Left kidney (tissue), 2 donors: ENCODE results near the gene ENPP1. TPM values are rescaled to one million over a fixed set of nuclear protein-coding genes. Genes with fewer than 3 reads are reported as not detected.
"Not testable (repeated sequence)": the region's sequence is repeated elsewhere in the genome, so short reads cannot be mapped to it uniquely, and the experiment has no call there.

Experiments used
- DNase-seq: peaks from one replicate; pipeline ENCODE4 v3.0.0-alpha.2; 2013
- polyA plus RNA-seq: library from polyadenylated mRNA; unstranded; fragments of 120-200 nt; gene quantifications from one replicate; pipeline ENCODE4 v1.2.1, GENCODE V29; 2013; ENCODE audit not compliant: insufficient read length

ENPP1 gene
- polyA plus RNA-seq, 1 donor, result 25.9 TPM

GRCh38 chr6:131828080-131828479, 20.3 kb downstream of the ENPP1 start:
- DNase-seq, result no peak

DNA sequence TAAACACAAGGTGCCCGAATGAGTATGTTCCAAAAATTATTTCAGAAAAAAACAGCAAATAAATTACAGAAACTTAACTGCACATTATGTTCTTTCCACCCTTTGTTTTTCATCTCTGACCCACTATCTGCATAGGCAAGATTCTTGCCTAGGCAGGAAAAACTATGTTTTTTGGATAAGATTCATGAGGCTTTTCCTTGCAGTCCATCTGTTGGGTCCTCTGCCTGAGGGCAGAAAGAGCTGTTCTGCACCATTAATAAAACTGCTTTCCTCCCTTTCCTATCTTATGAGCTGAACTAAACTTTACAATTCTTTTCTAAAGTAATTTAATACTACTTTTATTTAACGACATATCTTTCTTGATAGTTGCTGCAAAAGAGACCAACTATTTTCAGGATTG, 21.1 kb downstream of the ENPP1 start:
- no peak for DNase-seq

GRCh38 chr6:131831392-131831791, 23.6 kb downstream of the ENPP1 start:
- no peak for DNase-seq

GRCh38 chr6:131831886-131832285, 24.1 kb downstream of the ENPP1 start:
- DNase-seq, result no peak

- DNase-seq, result no peak
Observed at GRCh38 chr6:131832363-131832762, 24.5 kb downstream of the ENPP1 start.

GRCh38 chr6:131838051-131838450, 30.2 kb downstream of the ENPP1 start:
- DNase-seq, result no peak

DNA sequence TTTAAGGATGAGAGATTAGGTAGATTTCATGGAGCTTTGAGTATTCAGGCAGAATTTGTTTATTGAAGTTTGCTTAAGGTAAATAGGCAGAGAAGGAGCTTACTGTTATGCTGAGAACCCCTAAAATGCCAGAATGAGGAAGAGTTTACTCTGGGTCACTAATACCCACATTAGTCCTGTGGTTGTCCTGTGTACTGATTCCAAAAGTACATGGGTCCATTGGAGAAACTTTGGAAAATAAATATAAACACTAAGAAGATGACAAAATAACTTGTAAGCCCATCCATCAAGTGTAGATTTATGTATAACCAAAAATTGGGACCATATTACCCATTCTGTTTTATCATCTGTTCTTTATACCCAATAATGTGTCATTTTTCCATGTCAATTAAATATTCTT, 31.6 kb downstream of the ENPP1 start:
- DNase-seq, result no peak

DNA sequence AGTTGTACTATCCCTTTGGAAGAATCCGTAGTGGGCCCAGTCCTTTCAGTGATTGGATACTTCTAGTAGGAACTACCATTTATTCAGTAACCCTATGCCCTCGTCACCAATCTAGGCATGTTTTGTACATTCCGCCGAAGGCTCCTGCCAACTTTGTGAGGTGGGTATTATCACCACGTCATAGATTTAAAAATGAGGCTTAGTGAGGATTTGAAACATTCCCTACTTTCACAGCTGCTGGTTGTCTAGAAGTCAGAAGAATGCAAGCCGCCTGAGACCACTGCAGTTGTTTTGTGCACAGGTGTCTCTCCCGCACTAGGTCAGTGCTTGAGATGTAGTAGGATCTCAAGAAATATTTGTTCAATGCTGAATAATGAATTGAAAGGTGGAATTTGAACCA, 32.6 kb downstream of the ENPP1 start:
- no peak for DNase-seq

GRCh38 chr6:131840936-131841583, 33.2 kb downstream of the ENPP1 start:
- no peak for DNase-seq

DNA sequence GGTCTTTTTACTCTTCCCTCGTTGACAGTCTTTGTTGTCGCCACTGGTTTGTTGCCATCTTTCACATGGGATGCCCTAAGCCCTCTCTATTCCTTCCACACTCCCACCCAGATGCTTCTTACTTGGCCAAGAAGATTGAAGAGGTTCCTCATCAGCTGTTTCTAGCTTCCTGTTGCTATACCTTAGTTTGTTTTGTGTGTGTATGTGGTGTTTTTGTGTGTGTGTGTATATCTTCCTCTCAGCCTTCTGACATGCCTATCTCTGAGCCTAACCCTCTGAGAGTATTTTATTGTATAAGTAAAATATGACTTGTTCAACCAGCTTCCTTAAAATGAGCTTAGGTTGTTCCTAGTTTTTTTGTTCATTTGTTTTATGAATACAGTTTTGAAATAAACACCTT, 35.9 kb downstream of the ENPP1 start:
- no peak for DNase-seq

GRCh38 chr6:131844243-131844841, 36.5 kb downstream of the ENPP1 start:
- no peak for DNase-seq

DNA sequence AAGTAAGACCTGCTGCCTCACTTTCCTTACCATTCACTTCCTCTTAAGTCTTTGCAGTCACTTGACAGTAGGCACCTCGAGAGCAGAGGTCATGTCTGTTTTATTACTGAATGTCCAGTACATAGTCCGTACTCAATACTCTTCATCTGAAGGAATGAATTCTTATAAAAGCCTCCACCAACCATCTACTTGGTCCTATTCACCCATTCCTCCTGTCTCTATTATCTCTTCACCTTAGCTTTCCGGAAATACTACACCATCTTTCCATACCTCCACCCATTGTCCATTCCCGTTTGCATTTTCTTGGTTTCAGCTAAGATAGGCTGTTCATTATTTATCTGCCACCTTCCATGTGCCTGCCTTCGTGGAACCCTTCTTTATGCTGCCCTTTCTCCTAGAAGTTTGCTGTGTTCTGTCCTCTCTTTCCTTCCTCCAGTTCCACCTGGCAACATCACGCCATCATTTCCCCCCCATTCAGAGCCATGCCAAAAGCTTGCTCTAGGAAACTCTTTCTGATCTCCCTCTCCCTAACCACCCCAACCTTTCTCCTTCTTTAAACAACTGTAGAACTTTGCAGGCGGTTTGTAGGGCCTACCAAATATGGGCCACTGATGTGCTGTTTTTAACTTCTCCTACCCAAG, 38.3 kb downstream of the ENPP1 start:
- no peak for DNase-seq

- no peak for DNase-seq
Observed at GRCh38 chr6:131846905-131847304, 39.1 kb downstream of the ENPP1 start.

GRCh38 chr6:131849799-131850198, 42.0 kb downstream of the ENPP1 start:
- no peak for DNase-seq

- no peak for DNase-seq
Observed at GRCh38 chr6:131851049-131851769, 43.4 kb downstream of the ENPP1 start.

DNA sequence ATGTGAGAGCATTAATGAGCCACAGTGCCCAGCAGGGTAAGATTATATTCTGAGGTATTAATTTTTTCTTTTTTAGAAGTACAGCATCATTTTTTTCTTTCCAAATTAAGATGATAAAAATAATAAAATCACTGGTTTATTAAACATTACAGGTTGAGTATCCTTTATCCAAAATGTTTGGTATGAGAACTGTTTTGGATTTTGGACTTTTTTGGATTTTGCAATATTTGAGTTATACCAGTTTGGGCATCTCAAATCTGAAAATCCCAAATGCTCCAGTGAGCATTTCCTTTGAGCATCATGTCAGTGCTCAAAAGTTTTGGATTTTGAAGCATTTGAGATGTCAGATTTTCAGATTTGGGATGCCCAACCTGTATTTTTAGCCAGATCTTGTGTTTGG, 44.4 kb downstream of the ENPP1 start:
- DNase-seq, result no peak

DNA sequence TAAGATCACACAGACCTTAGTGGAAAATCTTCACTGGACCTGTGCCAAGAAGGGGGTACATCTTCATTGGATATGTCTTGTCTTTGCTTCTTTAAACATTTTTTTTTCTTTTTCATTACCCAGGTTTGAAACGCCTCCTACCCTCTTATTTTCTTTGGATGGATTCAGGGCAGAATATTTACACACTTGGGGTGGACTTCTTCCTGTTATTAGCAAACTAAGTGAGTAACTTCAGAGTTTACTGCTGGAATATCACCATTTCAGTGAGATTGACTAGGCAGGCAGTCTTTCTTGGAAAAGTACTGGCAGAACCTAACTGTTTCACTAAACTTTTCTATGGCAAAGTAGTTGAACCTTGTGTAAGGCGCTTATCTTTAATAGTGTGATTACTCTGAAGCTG, 47.0 kb downstream of the ENPP1 start:
- no peak for DNase-seq

- no peak for DNase-seq
Observed at GRCh38 chr6:131858765-131859415, 51.1 kb downstream of the ENPP1 start.

DNA sequence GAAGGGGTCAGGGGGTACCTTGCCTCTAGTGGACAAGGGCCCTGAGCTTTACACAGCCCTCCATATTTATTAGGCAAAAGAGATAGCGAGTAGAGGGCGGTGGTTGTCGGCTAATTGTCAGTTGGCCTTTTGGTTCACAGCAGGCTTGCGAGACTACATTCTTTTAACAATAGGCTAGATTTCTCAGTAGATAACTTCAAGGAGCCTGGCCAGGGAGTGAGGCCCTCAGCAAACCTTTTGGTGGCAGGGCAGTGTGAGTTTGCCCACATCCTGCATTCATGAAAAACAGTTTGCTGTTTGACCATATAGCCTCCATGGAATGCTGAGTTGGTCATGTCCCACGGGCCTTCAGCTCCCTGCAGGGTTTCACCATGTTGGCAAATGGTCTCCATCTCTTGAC, 51.8 kb downstream of the ENPP1 start:
- DNase-seq, result not testable (repeated sequence)

DNA sequence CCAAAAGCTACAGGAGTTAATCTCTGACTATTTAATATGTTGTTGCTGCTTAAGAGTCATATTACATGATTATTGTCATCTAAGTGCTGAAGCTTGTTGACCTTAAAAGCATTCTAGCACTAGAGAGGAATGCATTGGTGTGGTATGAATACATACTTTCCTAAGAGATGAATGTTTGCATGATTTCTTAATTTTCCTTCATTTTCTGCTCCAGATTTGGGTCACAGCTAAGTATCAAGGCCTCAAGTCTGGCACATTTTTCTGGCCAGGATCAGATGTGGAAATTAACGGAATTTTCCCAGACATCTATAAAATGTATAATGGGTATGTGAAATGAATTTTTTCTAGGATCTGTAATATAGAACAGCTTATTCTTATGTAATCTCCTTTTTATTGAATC, 53.6 kb downstream of the ENPP1 start:
- DNase-seq, result no peak

GRCh38 chr6:131862476-131862875, 54.7 kb downstream of the ENPP1 start:
- DNase-seq, result no peak

- DNase-seq, result no peak
Observed at GRCh38 chr6:131867744-131868143, 59.9 kb downstream of the ENPP1 start.

DNA sequence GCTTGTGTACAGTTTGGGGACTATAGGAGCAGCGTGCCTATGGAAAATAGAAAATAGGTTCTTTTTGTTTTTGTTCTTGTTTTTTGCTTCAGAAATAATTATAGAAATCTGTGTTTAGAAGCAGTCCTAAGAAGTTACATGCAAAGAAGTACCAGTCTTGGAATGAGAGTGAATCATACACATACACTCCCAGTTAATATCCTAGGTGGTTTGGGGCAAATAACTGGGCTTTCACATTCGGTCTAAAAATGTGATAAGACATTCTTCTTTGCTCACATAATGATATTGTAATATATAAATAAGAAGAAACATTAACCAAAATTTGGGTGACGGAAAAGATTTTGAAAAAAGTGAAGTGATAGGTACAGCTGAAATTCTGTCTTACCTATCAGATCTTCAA, 61.0 kb downstream of the ENPP1 start:
- DNase-seq, result no peak
